HG03565 (cell line): ENCODE measurements around the gene TAB3.

Source experiments
- ATAC-seq: cut with Tn5 transposase; IDR thresholded peaks from one replicate; pipeline ENCODE4 v1.9.1; 2021; ENCODE audit warnings: mild to moderate bottlenecking, moderate library complexity; ENCODE audit not compliant: unreplicated experiment

TAB3 gene

DNA sequence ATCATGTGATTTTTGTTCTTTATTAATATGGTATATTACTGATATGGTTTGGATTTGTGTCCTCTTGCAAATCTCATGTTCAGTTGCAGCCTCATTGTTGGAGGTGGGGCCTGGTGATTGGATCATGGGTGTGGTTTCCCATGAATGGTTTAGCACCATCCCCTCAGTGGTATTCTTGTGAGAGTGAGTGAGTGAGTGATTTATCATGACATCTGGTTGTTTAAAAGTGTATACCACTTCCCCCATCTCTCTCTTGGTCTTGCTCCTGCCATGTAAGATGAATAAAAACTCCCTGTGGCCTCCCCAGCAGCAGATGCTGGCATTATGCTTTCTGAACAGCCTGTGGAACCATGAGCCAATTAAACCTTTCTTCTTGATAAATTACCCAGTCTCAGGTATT lies 111.5 kb downstream of the TAB3 start:
- ATAC-seq: no peak
